Fibroblast of the conjunctiva (primary cell): ENCODE results near the gene MAIP1.

Experiments used
- DNase-seq: peaks from one replicate; pipeline ENCODE4 v3.0.0-alpha.2; 2010; ENCODE audit warnings: low read depth

Gene MAIP1

DNA sequence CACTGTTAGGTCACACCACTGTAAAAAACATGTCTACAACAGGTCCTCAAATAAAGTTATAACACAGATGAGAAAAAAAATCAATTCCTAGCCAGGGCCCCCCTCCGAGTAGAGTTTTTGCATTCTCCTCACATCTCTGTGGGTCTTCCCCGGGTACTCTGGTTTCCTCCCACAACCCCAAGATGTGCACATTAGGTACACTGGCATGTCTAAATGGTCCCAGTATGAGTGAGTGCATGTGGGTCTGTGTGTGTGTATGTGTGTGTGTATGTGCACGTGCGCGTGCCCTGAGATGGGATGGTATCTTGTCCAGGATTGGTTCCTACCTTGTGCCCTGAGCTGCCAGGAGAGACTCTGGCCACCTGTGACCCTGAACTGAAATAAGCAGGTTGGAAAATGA is 5.0 kb upstream of the MAIP1 start:
- DNase-seq, result no peak

DNA sequence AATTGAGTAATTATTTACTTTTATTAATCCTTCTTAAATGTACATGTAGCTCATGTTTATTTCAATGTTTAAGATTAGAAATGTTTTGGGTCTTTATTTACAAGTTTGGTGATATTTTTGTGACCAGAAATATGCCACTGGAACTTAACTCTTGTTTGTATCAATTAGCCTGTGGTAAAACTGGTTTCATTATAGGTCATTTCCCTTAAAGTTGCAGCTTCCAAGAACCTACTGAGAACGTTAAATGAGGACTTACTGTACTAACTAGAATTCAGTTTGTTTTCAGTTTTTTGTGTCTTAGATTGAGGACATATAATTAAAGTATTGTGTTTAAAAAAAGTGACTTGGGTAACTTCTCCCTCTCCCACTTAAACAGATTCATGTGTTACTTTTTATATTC is 4.4 kb upstream of the MAIP1 start:
- DNase-seq, result no peak

DNA sequence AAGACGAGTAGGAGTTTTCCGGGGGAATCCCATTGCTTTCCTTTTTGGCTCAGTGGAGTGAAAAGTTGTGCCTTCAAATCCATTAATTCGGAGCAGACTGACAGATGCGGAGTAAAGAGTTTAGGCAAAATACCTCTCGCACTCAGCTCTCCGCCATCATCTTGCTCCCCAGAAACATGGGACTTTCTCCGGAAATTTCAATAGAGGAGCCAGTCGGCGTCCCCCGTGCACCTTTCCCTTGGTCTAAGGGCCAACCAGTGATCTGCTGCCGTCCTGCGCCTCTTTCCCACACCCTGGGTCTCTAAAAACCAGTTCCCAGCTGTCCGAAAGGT is 409 bp upstream of the MAIP1 start:
- no peak for DNase-seq

DNA sequence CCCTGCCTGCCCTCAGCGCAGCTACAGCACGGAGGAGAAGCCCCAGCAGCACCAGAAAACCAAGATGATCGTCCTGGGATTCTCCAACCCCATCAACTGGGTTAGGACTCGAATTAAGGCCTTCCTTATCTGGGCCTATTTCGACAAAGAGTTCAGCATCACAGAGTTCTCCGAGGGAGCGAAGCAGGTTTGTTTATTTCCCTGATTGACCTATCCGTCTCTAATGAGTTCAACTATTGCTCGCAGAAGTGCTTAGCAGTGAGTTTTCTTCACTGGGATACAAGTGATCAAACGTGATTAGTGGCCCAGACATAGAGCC is 639 bp downstream of the MAIP1 start:
- no peak for DNase-seq

DNA sequence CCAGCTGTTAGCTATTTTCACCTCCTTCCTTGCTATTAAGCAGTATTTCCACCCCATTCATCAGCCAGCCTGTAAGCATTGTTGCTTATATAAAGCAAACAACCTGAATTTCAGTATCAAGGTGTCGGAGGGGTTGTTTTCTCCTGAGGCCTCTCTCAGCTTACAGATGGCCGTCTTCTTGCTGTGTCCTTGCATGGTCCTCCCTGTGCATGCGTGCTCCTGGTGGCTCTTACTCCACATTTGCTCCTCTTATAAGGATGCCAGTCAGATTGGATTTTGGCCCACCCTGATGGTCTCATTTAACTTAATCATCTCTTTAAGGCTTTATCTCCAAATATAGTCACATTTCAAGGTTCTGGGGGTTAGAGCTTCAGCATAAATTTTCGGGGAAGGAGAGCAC is 2.6 kb downstream of the MAIP1 start:
- no peak for DNase-seq

DNA sequence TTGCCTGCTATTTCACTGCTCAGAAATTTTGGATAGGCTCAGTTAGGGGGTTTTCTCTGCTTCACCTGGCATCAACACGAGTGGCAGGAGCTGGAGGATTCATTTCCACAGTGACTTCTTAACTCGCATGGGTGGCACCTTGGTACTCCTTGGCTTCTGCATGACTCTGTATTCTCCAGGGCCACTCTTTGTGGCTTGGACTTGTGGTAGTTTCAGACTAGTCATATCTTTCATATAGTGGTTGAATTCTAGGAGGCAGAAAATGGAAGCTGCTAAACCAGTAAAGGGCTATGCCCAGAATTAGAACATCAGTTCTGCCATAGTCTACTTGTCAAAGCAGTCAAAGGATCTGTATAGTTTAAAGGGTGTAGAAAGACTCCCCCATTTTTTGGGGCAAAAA is 6.8 kb downstream of the MAIP1 start:
- no peak for DNase-seq

DNA sequence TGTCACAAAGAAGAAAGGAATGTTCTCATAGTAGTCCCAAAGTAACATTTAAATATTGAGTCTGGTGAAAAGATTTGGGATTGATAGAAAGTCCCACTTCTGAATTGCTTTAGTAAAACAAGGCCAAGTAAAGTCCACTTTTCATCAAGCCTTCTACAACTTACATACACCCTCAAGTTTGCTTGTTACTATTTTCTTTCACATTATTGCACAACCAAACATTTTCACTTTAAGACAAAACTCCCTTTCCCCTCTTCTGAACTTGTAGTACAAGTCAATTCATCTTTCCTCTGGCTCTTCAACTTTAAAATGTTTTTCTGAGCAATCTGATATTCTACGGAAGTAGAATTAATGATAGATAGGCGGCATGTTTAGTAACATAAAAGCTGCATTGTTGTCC is 11.0 kb downstream of the MAIP1 start:
- DNase-seq, result no peak

DNA sequence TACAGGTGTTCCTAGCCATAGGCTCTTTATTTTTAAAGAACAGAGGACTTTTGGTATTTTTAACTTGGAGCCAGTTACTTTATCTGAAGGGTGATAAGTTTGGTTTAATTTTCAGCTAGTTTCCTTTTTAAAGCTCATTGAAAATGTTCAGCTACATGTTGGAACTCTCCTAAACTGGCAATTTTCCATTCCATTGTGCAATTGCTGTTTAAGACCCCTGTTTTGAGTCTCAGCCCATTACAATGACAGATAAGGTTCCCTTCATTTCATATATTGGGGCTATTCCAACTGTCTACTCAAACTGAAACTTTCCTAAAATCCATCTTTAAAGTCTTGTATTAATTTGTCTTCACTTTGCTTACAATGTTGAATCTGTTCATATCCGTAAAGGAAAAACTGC is 11.6 kb downstream of the MAIP1 start:
- no peak for DNase-seq

DNA sequence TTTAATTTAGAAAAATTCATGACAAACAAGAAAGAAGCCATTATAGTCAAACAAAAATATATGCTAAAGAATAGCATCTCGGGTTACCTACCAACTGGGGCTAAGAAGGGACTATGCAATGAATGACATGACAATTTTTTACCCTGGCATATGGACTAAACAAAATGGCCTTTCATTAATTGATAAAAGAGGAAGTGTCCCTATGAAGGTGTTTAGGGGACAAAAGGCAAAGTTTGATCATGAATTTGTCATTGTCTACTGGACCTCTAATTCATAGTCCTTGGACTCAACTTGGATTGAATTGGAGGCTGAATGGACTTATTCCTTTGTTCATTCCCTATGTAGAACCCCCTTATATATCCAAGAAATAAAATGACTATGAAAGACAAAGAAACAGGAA is 12.7 kb downstream of the MAIP1 start:
- DNase-seq, result no peak

DNA sequence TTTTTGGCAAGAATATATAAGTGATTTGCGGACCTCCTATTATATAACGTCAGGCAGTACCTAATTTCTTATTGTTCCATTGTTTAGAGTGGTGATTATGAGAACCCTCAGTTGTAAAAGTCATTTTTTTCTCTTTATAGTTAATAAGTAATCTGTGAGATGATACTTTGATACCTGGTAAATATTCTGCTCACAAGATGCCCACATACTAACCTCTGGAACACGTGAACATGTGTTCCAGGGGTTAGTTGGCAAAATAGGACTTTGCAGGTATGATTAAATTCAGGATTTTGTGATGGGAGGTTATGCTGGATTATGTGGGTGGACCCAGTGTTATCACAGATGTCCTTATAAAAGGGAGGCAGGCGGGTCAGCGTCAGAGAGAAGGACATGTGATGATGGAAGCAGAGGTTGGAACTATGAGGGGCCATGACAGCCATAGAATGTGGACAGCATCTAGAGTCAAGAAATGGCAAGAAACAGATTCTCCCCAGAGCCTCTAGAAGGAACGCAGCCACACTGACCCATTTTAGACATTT is 16.8 kb downstream of the MAIP1 start:
- DNase-seq, result no peak

DNA sequence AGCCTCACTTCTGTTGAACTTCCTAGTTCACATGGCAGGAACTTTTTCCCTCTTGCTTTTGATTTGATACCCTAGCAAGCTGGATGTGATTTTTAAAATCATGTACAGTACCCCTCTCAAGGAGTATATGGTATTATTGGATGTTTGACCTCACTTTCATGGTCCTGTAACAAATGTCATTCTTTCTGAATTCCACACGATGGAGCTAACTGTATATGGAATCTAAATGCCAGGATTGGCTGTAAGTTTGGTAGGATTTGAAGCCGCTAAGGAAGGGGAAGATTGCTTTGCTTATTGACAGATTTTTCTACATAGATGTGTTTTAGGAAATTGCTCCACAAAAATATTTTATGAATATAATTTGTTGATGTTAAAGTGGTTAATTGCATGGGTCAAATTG is 18.3 kb downstream of the MAIP1 start:
- DNase-seq, result peak; percentile 55

DNA sequence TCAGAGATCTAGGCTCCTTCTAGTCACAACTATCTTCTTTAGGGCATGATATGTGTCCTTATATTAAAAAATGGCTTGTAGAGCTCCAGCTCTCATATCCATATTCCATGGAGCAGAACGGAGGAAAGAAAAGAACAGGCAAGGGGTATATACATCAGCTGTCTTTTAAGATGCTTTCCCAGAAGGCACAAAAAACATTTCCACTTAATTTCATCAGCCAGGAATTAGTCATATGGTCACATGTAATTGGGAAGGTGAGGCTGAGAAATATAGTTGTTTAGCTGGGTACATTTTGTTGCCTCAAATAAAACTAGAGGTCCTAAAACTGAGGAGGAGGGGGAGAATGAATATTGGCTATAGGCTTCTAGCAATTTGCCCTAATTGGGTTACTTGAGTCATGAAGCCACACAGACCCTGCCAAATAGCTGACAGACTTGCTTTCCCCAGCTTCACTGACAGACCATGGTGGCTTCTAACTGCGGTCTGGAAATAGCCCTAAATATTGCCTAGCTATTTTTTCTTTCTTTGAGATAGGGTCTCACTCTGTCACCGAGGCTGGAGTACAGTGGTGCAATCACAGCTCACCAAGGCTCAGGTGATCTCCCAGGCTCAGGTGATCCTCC is 20.0 kb downstream of the MAIP1 start:
- peak; percentile 69 for DNase-seq

DNA sequence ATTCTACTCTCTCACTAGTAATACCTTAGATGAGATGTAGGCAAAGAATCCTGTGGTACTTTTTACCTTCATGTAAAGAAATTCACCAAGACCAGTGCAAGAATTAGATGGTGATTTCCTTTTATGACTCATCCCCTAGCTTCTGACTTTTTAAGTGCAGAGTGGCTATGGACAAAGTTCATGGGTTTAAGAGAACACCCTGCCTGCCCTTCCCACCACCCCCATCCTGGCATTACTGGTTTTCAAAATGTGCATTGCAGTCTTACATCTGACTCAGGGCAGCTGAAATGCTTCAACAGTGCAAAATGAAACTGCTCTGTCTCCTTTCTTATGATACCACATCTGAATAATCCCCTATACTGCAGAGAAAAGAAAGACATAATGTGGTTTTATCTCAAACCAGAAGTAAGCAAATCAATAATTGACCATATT is 22.6 kb downstream of the MAIP1 start:
- peak; percentile 77 for DNase-seq

DNA sequence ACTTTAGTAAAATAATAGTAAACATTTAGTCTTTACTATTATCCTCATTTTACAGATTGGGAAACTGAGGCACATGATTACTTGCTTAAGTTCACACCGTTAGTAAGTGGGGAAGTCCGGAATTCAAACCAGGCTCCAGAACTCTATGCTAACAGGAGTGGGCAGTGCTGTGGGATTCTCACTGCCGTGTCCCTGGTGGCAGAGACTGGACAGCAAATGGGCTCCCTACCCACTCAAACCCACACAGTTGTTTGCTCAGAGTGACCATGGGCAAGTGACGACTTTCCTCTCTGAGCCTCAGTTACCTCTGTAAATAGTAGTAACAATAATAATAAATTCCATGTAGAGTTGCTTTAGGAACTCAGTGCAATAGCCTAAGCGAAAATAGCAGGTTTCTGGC is 24.0 kb downstream of the MAIP1 start:
- DNase-seq, result no peak

DNA sequence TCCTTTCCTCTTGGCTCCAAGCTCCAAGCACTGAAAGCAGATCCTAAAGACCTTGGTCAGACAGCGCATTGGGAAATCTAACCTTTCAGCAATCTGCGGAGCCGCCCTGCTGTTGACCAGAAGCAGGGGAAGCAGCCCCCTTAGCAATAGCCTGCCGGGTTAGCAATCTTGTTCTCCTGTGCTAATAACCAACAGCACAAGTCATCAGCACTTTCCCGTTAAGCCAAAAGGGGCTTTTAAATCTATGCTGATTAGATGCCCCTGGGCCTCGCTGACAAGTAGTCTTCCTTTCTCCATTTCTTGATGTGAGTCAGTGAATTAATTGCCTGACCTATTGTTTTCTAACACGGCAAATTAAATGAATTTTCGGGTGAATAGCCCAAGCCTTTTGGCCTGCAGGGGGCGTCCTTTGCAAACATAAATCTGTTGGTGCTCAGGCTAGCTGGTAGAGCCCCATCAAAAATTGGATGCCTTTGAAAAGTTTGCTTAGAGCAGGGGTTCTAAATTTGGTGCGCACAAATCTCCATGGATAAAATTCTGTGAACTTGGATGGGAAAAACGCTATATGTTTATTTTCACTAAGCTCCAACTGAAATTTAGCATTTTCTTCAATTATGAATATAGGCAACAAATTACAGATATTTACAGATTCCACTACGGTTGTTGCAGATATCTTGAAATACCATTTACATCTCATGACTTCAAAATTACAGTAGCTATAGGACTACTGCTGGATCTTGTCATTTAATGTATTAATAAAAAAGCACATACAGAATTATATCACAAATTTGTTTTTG is 24.6 kb downstream of the MAIP1 start:
- peak; percentile 68 for DNase-seq

DNA sequence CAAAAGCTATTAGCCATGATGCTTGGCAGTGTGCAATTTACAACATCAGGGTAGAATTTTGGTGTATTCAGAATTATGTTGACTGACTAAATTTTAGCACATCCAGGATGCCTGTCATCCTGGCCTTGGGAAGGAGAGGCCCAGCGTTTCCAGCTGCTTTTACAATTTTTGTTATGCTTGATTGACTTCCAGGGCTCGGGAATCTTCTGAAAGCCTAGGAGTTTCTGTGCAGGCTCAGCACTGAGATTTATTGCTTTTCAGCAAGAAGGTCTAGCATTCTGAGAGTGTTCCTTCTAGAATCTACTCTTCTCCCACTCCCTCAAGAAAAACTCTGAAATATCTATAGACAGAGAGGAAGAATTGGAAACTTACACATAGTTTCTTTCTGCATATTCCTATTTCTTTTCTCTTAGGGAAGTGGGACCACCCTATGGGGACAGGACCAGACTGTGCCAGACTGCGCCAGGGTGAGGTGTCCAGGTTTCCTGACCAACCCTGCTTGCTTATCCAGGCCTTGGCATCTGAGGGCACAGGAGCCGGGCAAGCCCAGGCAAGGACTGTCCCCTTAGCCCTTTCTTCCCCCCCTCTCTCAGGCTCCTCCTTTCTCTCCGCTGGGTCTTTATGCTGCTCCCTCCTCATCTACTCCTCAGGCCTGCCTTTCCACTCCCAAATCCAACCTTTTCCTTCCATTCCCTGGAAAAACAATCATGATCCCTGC is 26.9 kb downstream of the MAIP1 start:
- no peak for DNase-seq

DNA sequence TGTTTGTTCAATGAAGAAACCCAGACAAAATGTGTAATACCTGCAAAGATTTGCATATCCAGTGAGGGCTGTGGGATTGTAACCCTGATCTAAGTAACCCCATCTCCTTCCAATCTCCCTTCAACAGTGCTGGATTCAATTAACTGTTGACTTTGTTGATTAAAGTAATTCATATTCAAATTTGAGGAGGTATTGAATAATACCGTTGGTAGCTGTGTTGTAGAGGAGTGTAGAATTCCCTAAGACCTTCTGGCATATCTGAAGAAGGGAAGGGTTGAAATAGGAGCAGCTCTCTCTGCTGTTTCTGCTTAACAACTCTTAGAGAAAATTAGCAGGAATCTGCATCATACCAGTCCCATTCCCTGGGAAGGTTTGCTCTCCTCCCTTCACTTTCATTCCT is 28.2 kb downstream of the MAIP1 start:
- no peak for DNase-seq

DNA sequence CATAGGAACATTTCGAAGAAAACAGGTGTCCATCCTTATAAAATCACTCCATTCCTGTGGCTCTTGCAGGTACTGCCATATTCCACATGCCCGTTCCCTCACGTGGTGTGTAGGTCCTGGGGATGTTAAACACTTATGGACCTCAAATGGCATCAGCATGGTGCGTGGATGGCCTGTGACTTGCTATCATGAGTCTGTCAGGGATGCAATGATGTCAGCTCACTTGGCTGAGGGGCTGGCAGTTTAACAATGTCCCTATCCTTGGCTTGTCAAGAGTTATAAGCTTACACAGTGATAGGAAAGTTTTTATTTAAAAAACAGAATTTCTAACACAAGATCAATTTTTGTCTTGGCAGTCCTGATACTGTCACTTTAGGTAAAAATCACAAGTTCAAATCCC is 28.8 kb downstream of the MAIP1 start:
- DNase-seq, result no peak

DNA sequence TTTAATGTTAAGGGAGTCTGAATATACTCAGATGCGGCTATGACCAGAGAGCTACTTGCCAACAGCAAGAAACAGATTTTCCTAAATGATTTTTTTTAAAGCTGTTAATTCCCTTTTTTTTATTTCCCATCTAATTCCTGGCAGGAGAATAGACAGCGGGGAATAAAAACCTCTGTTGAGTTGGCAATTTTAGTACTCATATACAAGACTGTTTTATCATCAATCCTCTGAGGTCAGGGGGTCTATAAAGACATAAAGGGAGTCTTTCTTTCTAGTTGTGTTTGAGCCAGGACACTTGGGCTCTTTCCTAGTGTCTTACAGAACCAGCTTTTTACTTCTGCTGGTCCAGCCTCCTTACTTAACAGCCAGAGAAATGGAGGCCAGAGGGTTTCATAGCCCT is 29.4 kb downstream of the MAIP1 start:
- DNase-seq, result no peak

DNA sequence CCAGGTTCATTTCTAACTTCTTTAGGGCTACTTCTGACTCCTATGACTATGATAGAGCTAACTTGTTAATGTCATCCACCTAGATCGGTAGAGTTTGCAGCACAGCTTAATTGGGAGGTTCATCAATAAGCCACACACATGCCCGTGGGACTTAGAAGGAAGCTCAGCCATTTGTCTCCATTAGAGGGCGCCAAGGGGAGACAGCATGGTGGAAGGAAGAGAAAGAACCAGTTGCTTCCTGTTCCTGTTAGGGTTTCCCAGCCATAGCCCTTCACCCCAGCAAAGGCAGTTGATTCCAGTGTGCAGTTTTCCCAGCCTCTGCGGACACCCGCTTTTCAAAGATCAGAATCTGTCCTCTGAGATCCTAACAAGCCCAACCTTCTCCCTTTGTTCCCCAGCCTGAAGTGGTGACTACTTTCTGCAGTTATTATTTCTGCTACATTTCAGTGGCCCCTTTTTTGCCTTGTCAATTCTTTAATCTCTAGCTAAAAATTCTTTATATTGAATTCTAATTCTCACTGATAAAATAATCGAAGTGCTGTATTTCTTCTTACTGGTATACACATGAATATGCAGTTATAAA is 30.3 kb downstream of the MAIP1 start:
- peak; percentile 68 for DNase-seq

DNA sequence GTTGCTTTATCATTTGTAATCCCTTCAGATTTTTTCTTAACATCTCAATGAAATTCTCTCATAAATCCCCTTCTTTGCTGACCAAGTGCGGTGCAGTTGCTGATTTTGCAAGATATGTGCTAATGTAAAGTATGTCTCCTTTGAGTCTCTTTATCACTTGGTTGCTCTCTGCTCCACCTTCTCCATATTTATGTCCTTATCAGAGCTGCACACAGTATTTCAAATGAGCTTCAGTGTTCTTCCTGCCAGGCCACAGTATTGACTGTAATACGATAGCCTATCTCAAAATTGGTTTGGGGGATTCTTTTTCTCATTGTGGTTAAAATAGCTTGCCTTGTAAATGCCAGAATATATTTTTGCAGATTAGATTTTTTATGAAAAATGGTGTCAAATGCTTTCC is 32.2 kb downstream of the MAIP1 start:
- no peak for DNase-seq

DNA sequence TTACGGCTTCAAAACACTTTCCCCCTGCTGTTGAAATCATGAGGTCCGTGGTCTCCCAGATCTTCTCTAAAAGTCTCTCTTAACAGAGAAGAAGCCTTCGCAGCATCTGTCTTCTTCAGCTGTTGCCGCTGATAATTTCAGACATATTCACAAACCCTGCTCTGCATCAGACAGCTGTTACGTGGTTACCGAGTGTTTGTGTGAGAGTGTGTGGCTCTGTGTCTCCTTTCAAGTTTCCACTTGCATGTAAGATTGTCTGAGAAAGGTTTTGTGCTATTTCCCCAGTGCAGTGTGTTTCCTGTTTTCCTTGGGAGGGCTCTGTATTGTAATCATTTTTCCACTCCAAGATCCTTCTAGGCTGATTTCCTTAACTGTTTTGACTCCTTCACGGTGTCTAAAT is 32.8 kb downstream of the MAIP1 start:
- no peak for DNase-seq

DNA sequence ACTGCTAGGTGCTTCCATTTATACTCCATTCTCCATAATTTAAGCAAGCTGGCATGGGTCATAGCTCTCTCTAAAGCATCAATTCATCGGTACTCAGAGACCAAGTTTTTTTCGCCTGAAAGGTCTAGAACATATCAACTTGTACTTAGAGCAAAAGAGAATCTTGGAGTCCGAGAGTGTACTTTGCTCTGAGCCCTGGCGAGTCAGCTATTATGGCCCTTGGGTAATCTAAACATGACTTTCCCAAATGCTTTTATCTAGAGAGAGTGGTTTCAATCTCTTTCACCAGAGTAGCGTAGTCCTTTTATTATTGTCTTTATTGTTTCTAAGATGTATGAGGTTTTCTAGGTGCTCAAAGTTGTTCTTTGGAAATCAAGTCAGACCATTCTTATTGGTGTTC is 34.4 kb downstream of the MAIP1 start:
- no peak for DNase-seq
